Measurements from ENCODE around the gene PLXDC2.

PLXDC2 gene

DNA sequence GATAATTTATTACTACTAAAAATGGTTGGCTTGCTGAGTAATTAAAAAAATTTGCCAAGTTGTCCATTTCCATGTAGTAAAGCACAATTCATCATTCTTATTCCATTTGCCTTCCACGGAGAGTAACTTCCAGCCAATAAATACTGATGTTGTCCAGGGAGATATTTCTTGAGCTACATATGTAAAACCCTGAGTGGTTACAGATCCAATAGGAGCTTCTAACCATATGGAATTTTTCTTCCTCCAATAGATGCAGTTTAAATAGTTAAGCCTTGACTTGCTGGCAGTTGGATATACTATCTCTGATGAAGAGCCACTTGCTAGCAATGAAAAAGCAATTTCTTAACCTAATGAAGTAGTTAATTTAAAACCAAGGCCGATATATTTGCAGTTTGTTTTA is 271.1 kb downstream of the PLXDC2 start:
- TF ChIP-seq, protein P1, sequence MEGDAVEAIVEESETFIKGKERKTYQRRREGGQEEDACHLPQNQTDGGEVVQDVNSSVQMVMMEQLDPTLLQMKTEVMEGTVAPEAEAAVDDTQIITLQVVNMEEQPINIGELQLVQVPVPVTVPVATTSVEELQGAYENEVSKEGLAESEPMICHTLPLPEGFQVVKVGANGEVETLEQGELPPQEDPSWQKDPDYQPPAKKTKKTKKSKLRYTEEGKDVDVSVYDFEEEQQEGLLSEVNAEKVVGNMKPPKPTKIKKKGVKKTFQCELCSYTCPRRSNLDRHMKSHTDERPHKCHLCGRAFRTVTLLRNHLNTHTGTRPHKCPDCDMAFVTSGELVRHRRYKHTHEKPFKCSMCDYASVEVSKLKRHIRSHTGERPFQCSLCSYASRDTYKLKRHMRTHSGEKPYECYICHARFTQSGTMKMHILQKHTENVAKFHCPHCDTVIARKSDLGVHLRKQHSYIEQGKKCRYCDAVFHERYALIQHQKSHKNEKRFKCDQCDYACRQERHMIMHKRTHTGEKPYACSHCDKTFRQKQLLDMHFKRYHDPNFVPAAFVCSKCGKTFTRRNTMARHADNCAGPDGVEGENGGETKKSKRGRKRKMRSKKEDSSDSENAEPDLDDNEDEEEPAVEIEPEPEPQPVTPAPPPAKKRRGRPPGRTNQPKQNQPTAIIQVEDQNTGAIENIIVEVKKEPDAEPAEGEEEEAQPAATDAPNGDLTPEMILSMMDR (IDR thresholded peaks at IDR 0.05) = no peak
- DNase-seq (ENCODE audit: low spot score) = no peak
- H3K27ac ChIP-seq = no peak overlapping the region
- no peak overlapping the region for H3K4me3 ChIP-seq

DNA sequence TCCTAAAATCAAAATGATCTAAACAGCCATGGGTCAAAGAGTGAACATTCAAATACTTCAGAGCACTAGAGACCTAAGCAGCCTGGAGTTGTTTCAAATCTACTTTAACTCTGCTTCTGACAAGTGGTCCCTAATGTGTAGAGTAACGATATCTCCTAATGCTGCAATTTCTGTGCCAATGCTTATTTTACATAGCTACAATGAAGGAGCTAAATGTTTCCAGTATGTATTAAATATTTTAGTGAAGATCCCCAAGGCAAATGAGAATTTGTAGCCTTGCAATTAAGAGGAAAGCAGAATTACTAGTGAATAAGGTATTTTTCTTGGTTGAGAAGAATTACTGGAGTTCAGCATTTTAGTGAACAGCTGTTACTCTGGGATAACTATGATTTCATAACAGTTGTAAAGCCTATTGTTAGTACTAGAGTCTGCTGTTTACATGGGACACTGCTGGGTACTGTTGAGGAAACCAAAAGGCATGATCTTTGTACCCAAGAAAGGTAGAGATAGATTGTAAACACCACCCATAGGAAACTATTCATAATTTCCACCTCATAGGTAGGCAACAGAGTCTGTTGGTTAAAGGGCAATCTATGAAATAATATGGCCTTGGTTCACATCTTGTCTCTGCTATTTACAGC is 271.9 kb downstream of the PLXDC2 start:
- no peak overlapping the region for H3K27ac ChIP-seq
- no peak overlapping the region for H3K4me3 ChIP-seq
- TF ChIP-seq, protein P1 (IDR thresholded peaks at IDR 0.05) = no peak
- DNase-seq (ENCODE audit: low spot score) = no peak

DNA sequence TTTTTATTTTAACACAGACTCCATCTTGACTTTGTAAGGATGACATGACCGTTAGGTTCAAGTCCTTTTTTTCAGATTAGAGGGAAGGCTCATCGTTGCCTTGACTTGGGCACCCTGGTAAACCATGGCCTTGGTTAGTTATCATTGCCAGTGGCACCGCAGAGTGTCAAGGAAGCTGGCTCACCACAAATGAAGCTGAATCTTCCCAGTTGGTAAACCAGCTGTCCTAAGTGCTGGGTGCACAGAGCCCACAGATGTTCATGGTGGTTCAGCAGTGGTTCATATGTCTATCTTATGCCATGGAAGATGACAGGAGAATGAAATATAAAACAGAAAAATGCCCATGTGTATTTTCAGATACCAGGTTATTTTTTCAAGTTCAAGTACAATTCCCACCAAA is 273.6 kb downstream of the PLXDC2 start:
- TF ChIP-seq, protein P1 (IDR thresholded peaks at IDR 0.05) = no peak
- H3K4me3 ChIP-seq = no peak overlapping the region
- no peak overlapping the region for H3K27ac ChIP-seq
- DNase-seq (ENCODE audit: low spot score) = no peak

DNA sequence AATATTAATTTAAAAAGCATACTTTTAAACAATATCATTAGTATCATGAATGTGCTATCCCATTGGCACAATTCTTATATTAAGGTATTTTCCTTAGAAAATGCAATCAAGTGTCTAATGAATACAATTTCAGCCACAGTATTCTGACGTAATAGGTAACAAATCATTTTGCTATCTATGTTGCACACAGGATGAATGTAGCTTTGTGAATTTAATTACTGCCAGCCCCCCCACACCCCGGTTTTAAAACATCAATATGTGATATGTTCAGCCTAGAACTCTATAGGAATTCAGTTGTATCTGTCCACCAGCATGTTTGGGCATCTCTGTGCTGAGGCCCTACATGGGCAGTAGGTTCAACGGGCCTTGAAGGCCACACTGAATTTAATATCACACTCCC is 274.6 kb downstream of the PLXDC2 start:
- TF ChIP-seq, protein P1 (IDR thresholded peaks at IDR 0.05) = no peak
- DNase-seq (ENCODE audit: low spot score) = no peak
- Histone ChIP-seq H3K27ac (no peak overlapping the region), H3K4me3 (no peak overlapping the region)

DNA sequence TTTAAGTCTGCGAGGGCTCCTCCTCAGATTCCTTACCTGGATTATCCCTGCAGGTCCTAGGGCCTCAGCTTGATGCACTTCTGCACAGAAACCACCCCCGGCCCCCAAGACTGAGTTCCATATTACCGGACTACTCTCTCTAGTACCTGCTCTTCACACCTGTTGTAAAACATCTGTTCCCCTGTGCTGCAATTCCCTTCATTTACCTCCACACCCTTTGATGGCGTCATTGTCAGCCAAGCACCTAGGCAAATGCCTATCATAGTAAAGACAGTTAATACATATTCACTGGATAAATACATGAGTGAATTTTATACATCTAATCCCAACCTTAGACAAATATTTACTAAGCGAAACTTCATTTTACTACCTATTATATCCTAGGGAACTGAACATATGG is 275.5 kb downstream of the PLXDC2 start:
- Histone ChIP-seq H3K4me3 (no peak overlapping the region), H3K27ac (no peak overlapping the region)
- no peak for DNase-seq (ENCODE audit: low spot score)
- TF ChIP-seq, protein P1 (IDR thresholded peaks at IDR 0.05) = no peak

DNA sequence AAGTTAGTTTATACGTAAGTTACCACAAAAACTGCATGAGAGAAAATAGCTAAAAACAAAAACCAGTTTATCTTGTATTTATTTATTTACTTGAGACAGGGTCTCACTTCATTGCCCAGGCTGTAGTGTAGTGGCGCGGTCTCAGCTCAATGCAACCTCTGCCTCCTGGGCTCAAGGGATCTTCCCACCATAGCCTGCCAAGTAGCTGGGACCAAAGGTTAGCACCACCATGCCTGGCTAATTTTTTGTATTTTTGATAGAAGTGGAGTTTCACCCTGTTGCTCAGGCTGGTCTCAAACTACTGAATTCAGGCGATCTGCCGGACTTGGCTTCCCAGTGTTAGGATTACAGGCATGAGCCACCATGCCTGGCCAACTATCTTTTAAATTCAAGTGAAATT is 277.4 kb downstream of the PLXDC2 start:
- DNase-seq (ENCODE audit: low spot score) = no peak
- no peak overlapping the region for H3K4me3 ChIP-seq
- TF ChIP-seq, protein P1 (IDR thresholded peaks at IDR 0.05) = no peak
- H3K27ac ChIP-seq = no peak overlapping the region

DNA sequence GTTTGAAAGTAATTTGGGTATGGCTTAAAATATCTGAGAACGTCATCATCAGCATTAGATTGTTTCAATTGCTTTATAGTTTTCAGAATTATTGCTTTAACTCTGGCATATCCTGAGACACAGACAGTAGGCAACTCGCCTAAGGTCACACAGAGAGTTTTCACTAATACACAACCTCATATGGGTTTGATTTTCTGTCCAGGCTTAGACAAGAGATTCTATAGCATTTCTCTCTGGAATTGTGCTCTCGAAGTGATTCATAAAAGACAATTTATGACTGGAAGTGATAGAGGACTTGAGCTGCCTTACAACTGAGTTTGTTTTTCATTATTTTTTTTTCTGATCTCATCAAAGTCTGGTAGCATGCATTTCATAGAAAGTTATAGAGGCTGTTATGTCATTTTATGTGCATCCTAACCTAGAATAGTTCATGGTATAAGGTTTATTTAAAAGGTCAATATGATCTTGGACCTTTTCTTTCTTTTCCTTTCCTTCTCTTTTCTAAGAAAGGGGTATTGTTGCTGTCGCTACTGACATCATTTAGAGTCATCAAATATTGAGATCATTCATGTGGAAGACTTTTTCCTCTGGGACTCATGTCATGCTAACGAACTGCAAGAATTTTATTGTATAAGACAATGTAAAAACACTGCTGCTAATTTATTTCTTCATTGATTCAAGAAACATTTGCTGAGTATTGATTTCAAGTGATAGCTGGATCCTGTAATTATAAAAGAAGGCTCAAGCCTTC is 278.2 kb downstream of the PLXDC2 start:
- no peak for DNase-seq (ENCODE audit: low spot score)
- Histone ChIP-seq H3K4me3 (no peak overlapping the region), H3K27ac (no peak overlapping the region)
- TF ChIP-seq, protein P1 (IDR thresholded peaks at IDR 0.05) = no peak
